ENCODE results near the gene DDIT3. TPM values are rescaled to one million over a fixed set of nuclear protein-coding genes. Genes with fewer than 3 reads are reported as not detected.

The DDIT3 gene
- total and polyA plus RNA-seq, 2 of the 13 experiments (the other 11 are each of a cell fraction or from before 2014, with no cell fraction given), result 27.5 to 48.7 TPM

- TF ChIP-seq CTCF (CRISPR knock-in tag; IDR thresholded peaks at IDR 0.05), result peak; percentile 53
- TF ChIP-seq ZNF543 (CRISPR knock-in tag; IDR thresholded peaks at IDR 0.05), result peak; percentile 51; the same call in 1 of the 2 replicates
- TF ChIP-seq HNRNPK (IDR thresholded peaks at IDR 0.05; ENCODE audit: low read depth, low read length, poor library complexity, severe bottlenecking), result peak; percentile 82
- TF ChIP-seq HMGXB4 (CRISPR knock-in tag; IDR thresholded peaks at IDR 0.05; ENCODE audit: borderline replicate concordance in 1 of 2, low read depth in 1 of 2), result peak in 1 of 2 experiments; percentile 41; a peak in 1 of 4 replicates
- 0 out of 2 replicates have a peak, but pooled peaks have one; percentile 32 for TF ChIP-seq POLR2G (IDR thresholded peaks at IDR 0.05; ENCODE audit: low read depth, low read length)
- 0 out of 2 replicates have a peak, but pooled peaks have one; percentile 26 for TF ChIP-seq ZNF414 (CRISPR knock-in tag; IDR thresholded peaks at IDR 0.05)
- TF ChIP-seq HOXD1 (CRISPR knock-in tag; IDR thresholded peaks at IDR 0.05), result 0 out of 2 replicates have a peak, but pooled peaks have one; percentile 25
Measured at GRCh38 chr12:57549909-57550640, 29.8 kb upstream of the DDIT3 start, which contains the start of gene KIF5A (continued).

Measured in HepG2 (cell line).